Tibial artery (tissue), 4 donors: ENCODE measurements around the gene SOX1.

Experiments
- DNase-seq, 2 donors: peaks; one replicate each; pipeline ENCODE4 v3.0.0-alpha.2; 2019
- H3K27ac ChIP-seq, 2 donors: fragments of 200-600 bp; sonication (generic) in 1 of 2; 1 replicate in 1 of 2; 2 replicates in 1 of 2; pipeline ENCODE4 v1.5.1; 2018 to 2019; ENCODE audit warnings: mild to moderate bottlenecking in 1 of 2
- H3K27me3 ChIP-seq, 2 donors: fragments of 200-600 bp; sonication (generic) in 1 of 2; one replicate each; pipeline versions ENCODE4 v1.5.1 to v1.6.0; 2016 to 2019
- H3K36me3 ChIP-seq, 3 donors: fragments of 200-600 bp; sonication (generic) in 2 of 3; one replicate each; pipeline ENCODE4 v1.5.1; 2016 to 2019; ENCODE audit warnings: mild to moderate bottlenecking in 2 of 3
- H3K4me1 ChIP-seq, 4 donors: fragments of 200-600 bp; sonication (generic) in 2 of 4; 1 replicate in 3 of 4; 2 replicates in 1 of 4; pipeline ENCODE4 v1.5.1; 2016 to 2019
- H3K4me3 ChIP-seq, 2 donors: fragments of 200-600 bp; sonication (generic) in 1 of 2; 1 replicate in 1 of 2; 2 replicates in 1 of 2; pipeline ENCODE4 v1.5.1; 2018 to 2019; ENCODE audit warnings: mild to moderate bottlenecking in 2 of 2
- H3K9me3 ChIP-seq, 3 donors: fragments of 200-600 bp; sonication (generic) in 1 of 3; one replicate each; pipeline ENCODE4 v1.5.1; 2016 to 2019
- intact Hi-C: fragments of 100-400 bp; cut with DNase I; formaldehyde crosslinking; loops from one replicate; pipeline ENCODE4 v1.15.0; 2023; ENCODE audit warnings: low total_unique reads
- TF ChIP-seq, protein P1 (sequence below), 2 experiments: fragments of 200-600 bp in 1 of 2; fragments of 450-650 bp in 1 of 2; IDR thresholded peaks; one replicate each; pipeline ENCODE4 v1.5.1; 2017 to 2019; ENCODE audit warnings: antibody characterized with exemption in 2 of 2, mild to moderate bottlenecking in 1 of 2, moderate library complexity in 1 of 2

The SOX1 gene

DNA sequence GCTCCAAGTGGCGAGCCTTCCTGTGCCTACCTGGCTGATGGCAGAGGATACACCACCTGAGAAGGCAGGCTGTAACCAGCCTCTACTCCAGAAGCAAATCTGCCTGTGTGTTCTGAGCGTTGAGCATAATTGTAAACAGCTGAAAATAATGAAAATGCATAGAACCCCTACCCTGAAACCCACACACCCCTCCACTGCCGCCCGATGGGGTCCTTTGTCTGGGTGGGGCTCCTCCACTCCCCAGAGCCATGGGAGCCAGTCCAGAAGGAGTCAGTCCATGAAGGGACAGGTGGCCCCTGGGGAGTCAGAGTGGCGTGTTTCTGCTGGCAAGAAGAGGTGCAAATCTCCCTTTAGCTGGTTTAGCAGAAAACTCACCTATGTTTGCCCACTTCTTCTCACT lies 8.0 kb upstream of the SOX1 start:
- peaks cover 0 to 99% of the 10 kb centered on the region in 2 donors for H3K27me3 ChIP-seq
- no peak for DNase-seq
- no peak overlapping the region for H3K27ac ChIP-seq
- TF ChIP-seq, protein P1, sequence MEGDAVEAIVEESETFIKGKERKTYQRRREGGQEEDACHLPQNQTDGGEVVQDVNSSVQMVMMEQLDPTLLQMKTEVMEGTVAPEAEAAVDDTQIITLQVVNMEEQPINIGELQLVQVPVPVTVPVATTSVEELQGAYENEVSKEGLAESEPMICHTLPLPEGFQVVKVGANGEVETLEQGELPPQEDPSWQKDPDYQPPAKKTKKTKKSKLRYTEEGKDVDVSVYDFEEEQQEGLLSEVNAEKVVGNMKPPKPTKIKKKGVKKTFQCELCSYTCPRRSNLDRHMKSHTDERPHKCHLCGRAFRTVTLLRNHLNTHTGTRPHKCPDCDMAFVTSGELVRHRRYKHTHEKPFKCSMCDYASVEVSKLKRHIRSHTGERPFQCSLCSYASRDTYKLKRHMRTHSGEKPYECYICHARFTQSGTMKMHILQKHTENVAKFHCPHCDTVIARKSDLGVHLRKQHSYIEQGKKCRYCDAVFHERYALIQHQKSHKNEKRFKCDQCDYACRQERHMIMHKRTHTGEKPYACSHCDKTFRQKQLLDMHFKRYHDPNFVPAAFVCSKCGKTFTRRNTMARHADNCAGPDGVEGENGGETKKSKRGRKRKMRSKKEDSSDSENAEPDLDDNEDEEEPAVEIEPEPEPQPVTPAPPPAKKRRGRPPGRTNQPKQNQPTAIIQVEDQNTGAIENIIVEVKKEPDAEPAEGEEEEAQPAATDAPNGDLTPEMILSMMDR (IDR thresholded peaks at IDR 0.05), result no peak
- H3K9me3 ChIP-seq, result no peaks in the 10 kb centered on the region
- intact Hi-C loops, result no loop called here
- H3K4me3 ChIP-seq, result no peak overlapping the region
- H3K4me1 ChIP-seq, result peaks cover 0 to 46% (median 23%) of the 10 kb centered on the region in 4 donors
- no peaks in the 10 kb centered on the region for H3K36me3 ChIP-seq

DNA sequence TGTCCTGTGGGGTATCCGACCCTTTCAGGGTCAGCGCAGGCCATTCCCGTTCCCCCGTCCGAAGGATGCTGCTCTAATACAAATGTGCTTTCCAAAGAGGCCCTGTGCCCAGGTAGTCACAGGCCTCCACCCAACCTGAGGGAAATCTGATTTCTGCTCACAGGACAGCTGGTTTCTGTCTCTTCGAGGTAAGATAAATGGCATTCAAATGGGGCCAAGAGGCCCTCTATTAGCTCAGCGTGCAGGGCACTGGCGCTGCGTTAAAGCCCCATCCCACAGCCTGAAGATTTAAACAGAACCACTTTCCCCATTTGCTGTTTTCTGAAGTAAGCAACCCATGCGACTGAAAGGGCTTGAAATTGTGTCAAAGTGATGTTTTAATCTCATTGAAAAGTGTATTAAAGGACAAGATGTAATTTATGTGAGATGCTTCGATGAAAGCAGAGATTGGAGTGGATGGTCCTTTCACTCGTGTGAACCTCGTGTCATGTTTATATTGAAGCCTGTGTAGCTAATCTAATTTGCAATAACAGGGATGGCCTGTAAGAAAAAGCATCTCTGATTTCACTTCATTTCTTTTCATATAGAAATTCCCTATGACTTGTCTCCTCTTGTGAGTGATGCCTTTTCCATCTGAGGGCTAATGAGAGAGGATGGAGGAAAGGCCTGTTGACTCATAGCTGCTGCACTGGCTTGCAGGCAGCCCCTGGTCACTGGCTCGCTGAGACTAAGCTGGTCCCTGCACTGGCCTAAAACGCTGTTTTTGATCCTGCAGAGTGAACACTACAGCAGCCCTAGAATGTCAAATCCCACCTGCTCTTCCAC lies 7.3 kb upstream of the SOX1 start:
- no peak overlapping the region for H3K4me3 ChIP-seq
- peaks cover 0 to 99% of the 10 kb centered on the region in 2 donors for H3K27me3 ChIP-seq
- H3K27ac ChIP-seq, result no peak overlapping the region

DNA sequence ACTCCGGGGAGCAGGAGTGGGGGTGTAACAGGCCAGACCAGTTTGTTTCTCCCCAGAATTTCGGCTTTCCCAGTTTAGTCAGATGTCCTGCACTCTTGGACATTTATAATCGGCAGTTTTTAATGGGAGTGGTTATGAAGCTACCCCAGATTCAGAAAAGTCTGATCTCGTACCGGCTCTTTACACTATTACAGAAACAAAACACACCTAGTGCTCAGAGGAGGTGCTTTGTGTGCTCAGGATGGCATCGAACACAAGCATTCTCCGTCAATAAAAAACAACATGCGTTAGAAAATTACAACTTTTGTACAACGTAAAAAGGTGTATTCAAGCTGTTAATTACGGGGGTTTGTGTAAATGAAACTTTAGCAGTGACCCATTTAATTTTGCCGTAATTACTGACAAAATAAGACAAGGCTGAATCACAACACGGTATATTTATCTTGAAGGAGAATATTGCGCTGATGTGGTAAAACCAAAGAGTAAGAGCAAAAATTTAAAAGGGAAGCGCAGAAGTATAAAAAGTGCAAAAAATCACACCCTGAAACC lies 6.6 kb upstream of the SOX1 start:
- Histone ChIP-seq H3K27ac (no peak overlapping the region), H3K9me3 (no peaks in the 10 kb centered on the region), H3K4me3 (no peak overlapping the region), H3K4me1 (peaks cover 0 to 39% (median 23%) of the 10 kb centered on the region in 4 donors), H3K36me3 (no peaks in the 10 kb centered on the region), H3K27me3 (peaks cover 0 to 98% of the 10 kb centered on the region in 2 donors)
- intact Hi-C loops, result no loop called here
- TF ChIP-seq, protein P1 (IDR thresholded peaks at IDR 0.05), result no peak
- DNase-seq, result no peak

More for the DNA sequence above, 7.3 kb upstream of the SOX1 start:
- DNase-seq, result no peak
- Histone ChIP-seq H3K36me3 (no peaks in the 10 kb centered on the region), H3K9me3 (no peaks in the 10 kb centered on the region), H3K4me1 (peaks cover 0 to 42% (median 23%) of the 10 kb centered on the region in 4 donors)
- intact Hi-C loops, result no loop called here
- TF ChIP-seq, protein P1 (IDR thresholded peaks at IDR 0.05), result no peak

DNA sequence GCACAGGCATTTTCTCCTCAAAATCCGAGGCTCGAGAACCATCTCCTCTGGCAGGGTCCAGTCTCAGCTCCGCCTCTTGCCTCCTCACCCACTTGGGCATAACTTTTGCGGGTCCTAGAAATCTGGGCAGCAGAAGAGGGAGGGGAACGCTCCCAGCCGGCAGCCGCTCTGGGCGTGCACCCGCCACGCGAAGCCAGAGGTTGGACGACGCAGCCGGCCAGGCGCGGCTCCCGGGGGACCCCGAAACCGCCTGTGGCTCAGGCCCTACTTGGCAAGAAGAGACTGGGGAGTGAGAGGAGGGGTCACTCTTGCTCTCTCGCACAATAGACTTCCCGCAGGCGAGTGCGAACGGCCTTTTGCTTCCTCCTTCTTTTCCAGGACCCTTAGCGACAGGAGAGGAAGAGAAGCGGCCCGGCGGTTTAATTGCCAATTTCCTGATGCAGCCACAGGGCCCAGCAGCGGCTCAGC lies 6.0 kb upstream of the SOX1 start:
- no peak overlapping the region for H3K27ac ChIP-seq
- TF ChIP-seq, protein P1 (IDR thresholded peaks at IDR 0.05), result no peak
- peaks cover 0 to 39% (median 21%) of the 10 kb centered on the region in 4 donors for H3K4me1 ChIP-seq
- DNase-seq, result no peak
- H3K27me3 ChIP-seq, result peaks cover 0 to 98% of the 10 kb centered on the region in 2 donors
- no peaks in the 10 kb centered on the region for H3K36me3 ChIP-seq
- no peaks in the 10 kb centered on the region for H3K9me3 ChIP-seq
- intact Hi-C loops, result no loop called here
- H3K4me3 ChIP-seq, result no peak overlapping the region

DNA sequence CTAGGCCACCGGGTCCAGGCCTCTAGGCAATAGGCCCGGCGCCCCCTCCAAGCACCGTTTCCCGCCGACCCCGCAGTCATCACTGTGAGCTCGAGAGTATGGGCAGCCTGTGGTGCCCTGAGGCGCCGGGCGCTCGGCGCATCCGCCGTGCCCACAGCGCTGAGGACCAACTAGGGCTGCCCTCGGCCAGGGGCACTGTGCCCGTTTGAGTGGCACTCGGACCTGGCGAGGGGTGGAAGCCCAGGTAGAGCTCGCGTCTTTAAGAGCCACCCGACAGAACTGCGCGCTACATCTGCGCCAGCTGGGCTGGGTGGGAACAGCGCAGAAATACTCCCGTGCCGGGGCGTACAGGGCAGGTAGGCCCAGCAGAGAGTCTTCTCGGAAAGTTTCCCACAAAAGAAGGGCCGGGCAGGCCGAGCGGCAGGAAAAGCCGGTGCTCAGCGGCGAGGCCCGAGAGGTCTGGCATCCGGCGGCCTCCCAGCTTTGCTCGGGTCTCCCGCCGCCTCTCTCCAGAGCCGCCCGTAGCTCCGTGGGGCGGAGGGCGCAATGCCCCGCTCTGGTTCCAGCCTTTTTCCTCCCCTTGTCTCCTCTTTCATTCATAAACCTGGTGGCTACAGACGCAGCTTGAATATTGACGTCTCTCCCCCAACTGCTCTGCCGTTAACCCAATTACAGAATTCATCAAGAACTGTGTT lies 5.4 kb upstream of the SOX1 start:
- Histone ChIP-seq H3K36me3 (no peaks in the 10 kb centered on the region), H3K27ac (no peak overlapping the region), H3K27me3 (peaks cover 0 to 98% of the 10 kb centered on the region in 2 donors), H3K9me3 (no peaks in the 10 kb centered on the region), H3K4me3 (no peak overlapping the region), H3K4me1 (peaks cover 0 to 39% (median 22%) of the 10 kb centered on the region in 4 donors)
- intact Hi-C loops, result no loop called here
- TF ChIP-seq, protein P1 (IDR thresholded peaks at IDR 0.05), result no peak
- DNase-seq, result no peak
